Hippocampal formation (tissue), 2 donors: ENCODE measurements around the gene ASXL3.

ENCODE experiments used
- DNase-seq, 2 donors: peaks; one replicate each; lab custom pipeline; 2025; lab: John Stamatoyannopoulos, UW

The ASXL3 gene

DNA sequence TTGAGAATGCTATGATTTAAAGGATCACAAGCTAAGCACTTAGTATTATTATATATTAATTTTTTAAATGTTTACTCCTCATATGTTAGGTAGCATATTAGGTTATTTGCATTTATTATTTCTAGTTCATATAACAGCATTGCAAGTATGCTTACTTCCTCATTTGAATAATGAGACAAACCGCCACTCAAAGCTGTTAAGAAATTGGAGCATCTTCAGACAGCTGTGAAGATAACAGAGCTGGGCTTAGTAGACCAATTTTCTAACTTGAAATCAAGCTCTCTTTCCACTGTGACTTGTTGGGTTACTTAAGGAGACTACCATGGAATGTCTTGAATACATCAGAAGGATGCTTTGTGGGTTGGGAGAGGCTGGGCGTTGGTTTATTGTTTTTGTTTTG is 139.3 kb downstream of the ASXL3 start:
- no peak for DNase-seq

DNA sequence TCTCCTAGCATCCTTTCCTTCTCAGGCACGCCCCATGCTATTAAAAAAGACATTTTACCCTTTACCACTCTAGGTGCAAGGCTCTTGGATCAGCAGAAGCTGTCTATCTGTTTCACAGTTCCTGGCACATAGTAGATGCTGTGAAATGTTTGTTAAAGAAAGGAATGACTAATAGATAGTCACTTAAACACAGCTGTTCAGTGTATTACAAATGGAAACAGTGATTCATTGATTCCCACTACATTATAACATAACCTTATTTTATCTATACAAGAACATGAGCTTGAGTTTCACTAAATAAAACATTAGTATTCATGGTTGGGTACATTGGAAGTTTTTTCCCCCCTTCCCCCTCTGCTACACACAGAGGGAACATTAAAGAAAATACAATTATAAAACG is 142.1 kb downstream of the ASXL3 start:
- DNase-seq, result no peak

DNA sequence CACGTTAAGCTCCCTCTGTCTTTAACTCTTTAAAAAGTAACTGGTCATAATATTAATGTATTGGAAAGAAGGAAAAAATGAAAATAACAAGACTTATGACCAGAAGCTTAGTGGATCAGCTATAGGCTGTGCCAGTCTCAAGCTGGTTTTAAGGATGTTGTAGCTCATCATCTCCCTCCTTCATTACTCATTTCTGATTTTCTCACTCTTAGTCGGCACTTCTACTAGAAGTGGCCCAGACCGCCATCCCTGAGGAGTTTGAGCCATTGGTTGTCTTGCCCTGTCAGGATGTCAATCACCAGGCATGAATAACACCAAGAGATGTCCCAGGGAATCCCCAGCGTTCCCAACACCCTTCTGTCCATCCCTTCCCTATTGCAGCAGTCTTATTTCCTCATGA is 151.5 kb downstream of the ASXL3 start:
- no peak for DNase-seq

DNA sequence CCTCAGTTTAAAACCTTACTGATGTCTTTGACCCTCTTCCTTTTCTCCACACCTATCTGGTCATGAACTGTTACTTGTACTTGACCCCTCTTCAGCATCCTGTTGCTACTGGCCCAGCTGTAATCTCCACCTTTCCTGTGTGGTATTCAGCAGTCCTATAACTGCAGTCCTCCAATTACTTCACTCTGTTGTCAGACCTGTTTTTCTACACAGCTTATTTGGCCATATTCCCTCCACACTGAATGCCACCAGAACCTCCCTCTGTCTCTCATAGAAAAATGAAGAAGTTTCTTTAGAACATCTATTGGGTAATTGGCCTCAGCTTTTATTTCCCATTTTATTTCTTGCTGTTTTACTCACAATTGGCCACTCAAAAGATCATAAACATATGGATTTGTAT is 155.4 kb downstream of the ASXL3 start:
- no peak for DNase-seq

DNA sequence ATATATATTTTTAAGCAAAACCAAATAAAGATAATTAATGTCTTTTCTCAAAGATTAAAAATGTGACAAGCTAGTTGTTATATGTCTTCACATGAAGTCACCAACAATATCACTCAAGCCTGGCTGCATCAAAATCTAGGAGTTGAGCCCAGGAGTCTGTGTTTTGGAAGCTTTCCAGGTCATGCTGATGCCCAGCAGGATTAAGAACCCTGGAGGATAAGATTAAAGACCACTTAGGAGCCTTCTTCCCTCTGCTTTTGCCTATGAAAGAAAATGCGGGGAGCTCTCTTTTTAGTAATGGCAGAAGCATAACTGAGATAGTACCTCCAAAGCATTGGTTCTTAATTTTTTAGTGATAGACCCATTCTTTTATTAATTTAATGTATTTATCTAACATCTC is 157.4 kb downstream of the ASXL3 start:
- DNase-seq, result no peak

DNA sequence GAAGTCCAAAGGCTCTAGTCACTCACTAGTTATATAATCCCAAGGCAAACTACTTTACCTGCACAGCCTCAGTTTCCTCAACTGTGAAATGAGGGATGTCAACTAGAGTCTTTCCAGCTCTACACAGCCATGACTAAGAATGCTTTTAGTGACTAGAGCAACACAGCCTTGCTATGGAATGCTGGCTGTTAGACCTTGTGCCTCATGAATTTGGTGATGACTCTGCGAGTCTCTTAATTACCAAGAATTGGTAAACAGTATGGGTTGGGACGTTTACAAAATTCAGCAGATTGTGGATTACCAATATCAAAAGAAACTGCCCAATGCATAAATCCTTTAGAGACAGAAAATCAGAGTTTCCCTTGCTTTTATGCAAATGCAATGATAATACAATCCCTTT is 163.7 kb downstream of the ASXL3 start:
- DNase-seq, result no peak

DNA sequence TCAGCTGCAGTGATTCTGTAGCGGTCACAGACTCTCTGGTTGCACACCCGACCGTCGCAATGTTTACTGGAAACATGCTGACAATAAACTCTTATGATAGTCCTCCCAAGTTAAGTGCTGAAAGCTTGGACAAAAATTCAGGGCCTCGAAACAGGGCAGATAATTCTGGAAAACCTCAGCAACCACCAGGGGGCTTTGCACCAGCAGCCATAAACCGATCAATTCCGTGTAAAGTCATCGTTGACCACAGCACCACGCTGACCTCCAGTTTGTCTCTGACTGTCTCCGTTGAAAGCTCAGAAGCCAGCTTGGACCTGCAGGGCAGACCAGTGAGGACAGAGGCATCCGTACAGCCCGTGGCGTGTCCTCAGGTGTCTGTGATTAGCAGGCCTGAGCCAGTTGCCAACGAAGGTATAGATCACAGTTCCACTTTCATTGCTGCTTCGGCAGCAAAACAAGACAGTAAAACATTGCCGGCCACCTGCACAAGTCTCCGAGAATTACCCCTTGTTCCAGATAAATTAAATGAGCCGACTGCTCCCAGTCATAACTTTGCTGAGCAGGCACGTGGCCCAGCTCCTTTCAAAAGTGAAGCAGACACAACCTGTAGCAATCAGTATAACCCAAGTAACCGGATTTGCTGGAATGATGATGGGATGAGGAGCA is 166.1 kb downstream of the ASXL3 start:
- no peak for DNase-seq

DNA sequence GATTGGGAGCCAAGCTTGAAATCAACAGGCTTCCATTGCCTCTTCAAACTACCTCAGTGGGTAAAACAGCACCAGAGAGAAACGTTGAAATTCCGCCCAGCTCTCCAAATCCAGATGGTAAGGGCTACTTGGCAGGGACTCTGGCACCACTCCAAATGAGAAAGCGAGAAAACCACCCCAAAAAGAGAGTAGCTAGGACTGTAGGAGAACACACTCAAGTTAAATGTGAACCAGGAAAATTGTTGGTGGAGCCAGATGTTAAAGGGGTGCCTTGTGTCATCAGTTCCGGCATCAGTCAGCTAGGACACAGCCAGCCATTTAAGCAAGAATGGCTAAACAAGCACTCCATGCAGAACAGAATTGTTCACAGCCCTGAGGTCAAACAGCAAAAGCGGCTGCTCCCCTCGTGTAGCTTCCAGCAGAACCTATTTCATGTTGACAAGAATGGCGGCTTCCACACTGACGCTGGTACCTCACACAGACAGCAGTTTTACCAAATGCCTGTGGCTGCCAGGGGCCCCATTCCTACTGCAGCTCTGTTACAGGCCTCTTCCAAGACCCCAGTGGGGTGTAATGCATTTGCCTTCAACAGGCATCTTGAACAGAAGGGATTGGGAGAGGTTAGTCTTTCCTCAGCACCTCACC is 167.3 kb downstream of the ASXL3 start:
- no peak for DNase-seq

DNA sequence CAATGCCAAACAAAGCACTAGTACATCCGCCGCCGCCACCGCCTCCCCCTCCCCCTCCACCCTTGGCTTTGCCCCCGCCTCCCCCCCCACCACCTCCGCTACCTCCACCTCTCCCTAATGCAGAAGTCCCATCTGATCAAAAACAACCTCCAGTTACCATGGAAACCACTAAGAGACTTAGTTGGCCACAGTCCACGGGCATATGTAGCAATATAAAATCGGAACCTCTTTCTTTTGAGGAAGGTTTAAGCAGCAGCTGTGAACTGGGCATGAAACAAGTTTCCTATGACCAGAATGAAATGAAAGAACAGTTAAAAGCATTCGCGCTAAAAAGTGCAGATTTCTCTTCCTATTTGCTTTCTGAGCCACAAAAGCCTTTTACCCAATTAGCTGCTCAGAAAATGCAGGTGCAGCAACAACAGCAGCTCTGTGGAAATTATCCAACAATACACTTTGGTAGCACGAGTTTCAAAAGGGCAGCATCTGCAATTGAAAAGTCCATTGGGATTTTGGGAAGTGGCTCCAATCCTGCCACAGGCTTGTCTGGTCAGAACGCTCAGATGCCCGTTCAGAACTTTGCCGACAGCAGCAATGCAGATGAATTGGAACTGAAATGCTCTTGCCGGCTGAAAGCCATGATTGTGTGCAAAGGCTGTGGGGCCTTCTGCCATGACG is 168.0 kb downstream of the ASXL3 start:
- peak in 1 of 2 donors; percentile 49 for DNase-seq

DNA sequence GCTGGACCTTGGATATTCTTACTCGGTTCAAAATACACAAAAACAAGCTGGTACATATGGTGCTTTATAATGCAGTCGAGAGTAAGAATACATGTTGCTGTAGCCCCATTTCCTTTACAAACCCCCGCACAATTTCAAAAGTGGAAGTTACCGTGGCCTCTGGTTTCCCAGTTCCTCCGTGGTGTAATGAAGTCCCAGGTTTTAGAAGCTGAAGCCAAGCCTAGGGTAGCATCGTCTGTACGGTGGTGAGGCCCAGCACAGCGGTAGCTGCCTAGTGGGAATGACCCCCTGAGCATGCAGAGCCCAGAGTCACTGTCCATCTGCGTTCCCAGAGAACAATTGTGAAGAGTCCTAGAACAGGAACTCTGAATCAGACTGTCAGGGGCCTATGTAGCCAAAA is 171.8 kb downstream of the ASXL3 start:
- DNase-seq, result no peak

DNA sequence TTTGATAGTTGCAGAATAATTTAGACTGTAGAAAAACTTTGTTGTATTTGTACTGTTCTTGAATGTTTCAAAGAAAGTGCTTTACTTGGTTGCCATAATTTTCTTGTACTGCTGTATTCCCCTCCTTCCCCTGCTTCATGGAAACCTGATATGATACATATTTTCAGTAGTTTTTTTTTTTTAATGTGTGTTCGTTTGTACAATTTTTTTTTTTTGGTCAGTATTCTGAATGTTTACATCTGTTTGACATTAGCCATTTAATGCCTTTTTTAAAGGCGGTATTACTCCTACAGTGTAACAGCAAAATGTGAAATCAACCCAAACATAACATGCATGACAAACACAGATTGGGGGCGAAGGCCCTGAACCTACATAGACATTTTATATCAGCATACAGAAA is 172.3 kb downstream of the ASXL3 start:
- DNase-seq, result no peak

DNA sequence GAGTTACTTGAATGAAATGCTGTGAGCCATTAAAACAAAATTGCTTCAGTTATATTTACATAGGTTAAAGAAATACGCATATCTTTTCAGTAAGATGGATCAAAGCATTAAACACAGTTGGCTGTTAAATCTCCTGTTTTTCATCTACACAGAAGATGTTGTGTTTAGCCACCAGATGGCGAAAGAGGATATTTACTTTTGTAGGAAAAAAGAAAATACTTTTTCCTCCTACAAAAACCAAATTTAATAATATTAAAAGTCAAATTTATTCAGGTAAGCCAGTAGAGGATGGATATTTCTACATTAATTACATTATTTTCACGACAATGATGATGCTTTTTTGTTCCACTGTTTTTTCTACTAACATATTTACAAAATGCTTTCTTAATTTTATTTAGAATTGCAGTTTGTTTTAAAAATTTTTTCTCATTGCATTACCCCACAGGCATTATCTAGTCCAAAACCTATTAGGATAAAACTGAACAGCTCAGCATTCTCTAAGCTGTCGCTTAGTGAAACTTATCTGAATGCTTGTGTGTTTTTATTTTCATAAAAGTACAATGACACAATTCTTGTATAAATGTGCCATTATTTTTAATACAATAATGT is 173.7 kb downstream of the ASXL3 start:
- DNase-seq, result peak in 1 of 2 donors; percentile 62

DNA sequence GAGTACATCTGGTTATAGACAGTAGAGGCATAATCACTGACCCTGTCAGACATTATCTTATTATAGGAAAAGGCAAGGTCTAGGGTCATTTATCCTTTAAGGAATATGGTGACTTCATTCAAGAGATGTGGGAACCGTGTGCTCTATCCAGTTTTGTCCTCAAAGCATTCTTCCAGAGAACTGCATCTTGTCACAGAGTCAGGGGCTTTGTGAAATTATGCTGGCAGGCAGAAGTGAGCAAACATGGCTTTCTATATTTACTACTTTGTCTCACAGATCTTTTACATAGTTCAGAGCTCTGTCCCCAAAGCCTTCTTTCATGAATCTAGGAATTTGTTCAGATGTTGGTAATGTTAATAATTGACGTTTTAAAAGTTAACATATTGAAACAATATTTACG is 177.4 kb downstream of the ASXL3 start:
- no peak for DNase-seq

DNA sequence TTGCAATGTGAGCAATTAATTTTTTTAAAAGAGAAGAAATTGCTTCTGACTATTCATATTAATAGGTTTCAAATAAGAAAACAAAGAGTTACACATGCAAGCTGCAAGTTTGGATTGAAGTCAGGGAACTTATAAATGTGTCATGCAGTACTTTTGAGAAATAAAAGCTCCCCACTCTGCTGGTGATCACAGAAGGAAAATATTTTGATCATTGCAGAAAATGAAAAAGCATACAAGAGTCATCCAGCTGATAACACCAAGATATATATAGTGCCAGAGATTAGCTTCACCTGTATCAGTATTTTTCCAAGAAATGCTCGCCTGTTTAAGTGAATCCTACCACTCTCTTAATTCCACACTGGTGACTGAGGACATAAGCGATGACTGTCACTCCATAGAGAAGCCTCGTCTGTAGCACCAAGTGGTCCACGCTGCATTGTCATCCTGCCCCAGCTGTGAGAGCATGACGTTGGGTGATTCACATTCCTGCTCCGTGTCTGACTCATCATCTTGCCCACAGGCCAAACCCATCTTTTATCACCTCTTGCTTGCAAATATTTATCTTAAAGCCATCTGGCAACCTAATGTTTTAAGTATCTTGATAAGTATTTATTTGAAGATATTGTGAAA is 178.0 kb downstream of the ASXL3 start:
- no peak for DNase-seq

DNA sequence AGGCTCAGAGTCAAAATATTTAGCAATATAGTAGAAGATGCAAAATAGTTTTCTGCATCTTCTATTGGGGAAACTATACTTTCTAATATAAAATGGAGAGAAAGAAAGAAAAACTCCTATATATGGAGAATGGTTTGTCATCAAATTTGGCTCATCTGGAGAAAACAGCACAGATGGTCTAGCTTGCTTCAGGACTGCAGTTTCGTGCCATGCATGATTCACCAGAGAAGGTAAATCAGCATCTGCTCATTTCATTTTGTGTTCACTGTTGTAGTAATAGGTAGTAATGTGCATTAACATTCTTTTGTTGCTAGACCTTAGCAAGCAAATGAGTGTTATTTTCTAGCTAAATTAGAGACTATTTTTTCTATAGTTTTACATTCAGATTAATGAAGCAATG is 179.0 kb downstream of the ASXL3 start:
- peak in 1 of 2 donors; percentile 24 for DNase-seq

DNA sequence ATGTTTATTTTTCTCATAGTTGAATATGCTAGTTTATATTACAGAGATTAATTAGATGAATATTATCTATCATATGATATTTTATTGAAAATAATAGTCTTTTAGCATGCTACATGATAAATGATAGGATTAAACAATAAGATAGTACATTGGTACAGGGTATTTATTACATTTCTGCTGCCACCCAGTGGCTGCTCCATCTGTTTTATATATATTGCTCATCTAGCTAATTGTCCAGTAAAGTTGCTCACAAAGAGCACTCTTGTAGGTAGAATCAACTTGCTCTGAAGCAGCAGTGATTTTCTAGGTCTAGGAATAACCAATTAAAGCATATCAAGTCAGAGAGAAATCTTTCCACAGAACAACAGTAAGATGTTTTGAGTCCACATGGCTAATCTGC is 183.3 kb downstream of the ASXL3 start:
- peak in 1 of 2 donors; percentile 45 for DNase-seq

DNA sequence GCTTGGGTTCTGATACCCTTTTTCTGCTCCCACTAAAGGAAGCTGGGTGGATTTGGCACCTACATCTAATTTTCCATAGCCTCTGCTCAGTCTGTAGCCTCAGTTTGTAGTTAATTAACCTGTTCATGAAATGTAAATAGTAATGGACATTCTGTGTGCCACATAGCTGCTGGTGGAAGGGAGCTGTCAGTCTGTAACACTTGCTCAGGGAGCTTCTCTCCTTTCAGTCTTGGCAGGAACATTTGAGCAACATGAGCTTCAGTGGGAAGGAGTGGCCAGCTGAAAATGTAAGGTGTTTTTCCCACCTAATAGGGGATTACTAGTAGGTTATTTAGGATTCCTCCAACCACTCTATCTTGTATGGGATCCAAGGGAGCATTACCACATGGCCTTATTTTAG is 203.4 kb downstream of the ASXL3 start:
- DNase-seq, result no peak
